ENCODE results near the gene AKAP9.
"Not testable (repeated sequence)": the region's sequence is repeated elsewhere in the genome, so short reads cannot be mapped to it uniquely, and the experiment has no call there.

AKAP9 gene

GRCh38 chr7:91940572-91941341 is at the start of gene AKAP9:
TSS of gene AKAP9 (plus strand) at chr7:91940862. CDS start at chr7:91941100, 238 bp downstream.
- peak; percentile 49 to 61 for DNase-seq

- DNase-seq = no peak
Measured at GRCh38 chr7:91892099-91892705, 48.5 kb upstream of the AKAP9 start.

- DNase-seq = no peak
Measured at GRCh38 chr7:91892821-91893340, 47.8 kb upstream of the AKAP9 start.

DNA sequence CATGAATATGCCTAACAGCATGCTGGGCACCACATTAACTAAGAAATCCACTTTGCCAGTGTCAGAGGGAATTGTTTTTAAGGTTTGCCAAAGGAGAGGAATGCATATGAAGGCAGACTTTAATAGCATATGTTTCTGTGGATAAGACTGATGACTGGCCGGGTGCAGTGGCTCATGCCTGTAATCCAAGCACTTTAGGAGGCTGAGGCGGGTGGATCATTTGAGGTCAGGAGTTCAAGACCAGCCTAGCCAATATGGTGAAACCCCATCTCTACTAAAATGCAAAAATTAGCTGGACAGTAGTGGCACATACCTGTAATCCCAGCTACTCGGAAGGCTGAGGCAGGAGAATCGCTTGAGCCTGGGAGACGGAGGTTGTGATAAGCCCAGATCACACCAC is 47.0 kb upstream of the AKAP9 start:
- not testable (repeated sequence) for DNase-seq

GRCh38 chr7:91894781-91895480 is 45.7 kb upstream of the AKAP9 start:
- no peak for DNase-seq

DNA sequence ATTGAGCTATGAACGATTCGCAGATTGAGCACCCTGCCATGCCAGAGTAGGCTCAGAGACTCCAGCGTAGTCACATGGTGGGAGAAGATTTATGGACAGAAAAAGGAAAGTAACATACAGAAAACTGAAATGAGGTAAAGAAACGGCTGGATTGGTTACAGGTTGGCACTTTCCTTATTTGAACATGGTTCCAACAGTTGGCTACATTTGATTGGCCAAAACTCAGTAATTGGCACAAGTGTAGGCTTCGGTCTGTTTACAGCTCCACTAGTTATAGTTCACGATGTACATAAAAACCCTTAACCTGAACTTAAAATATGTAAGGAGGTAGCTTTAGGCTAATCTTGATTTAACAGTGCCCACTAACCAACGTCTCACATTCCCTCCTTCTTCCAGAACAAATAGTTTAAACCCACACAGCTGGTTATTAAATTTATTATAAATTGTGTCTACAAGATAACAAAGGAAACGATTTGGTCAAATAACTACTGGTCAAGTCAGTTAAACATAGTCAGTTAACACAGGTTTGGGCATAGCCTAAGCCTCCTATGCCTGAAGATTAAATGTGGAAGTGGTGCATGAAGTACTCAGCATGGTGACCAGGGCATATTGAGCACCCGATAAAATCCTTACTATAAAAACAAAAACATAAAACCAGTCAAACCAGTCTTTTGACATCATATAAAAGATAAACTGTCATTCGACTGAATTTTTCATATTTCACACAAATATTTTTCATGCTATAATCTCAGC is 42.2 kb upstream of the AKAP9 start:
- no peak for DNase-seq

- no peak for DNase-seq
Measured at GRCh38 chr7:91899563-91899962, 41.1 kb upstream of the AKAP9 start.

DNA sequence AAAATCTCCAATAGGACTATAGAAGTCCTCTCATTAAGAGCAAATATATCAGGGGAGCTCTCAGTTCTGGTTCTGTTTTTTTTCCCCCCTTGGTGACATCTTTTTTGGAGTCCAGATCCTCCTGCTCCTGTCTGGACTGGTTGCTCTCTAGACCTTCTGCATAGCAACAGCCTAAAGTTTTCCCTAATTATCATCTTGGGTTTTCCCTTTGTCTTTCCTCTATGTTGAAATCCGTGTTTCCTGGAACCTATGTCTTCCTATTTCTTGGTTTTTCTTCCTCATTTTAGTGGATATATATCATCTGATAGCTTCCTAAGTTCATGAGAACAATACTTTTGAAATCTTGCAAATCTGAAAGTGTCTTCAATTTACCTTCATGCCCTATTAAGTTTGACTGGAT is 30.5 kb upstream of the AKAP9 start:
- no peak for DNase-seq

DNA sequence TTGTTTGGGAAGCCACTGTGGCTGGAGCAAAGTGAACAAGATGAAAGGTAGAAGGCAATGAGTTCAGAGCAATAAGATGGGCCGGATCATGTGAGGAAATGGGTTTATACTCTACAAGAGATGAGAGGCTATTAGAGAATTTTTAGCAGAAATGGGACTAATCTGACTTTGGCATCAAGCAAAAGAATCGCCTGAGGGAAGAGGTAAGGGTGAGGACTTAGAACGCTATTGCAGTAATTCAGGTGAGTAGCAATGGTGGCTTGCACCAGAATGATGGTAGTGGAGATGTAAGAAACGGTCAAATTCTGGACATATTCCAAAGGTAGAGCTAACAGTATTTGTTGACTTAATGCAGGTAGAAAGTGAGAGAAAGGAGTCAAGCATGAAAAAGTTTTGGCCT is 29.5 kb upstream of the AKAP9 start:
- no peak for DNase-seq

DNA sequence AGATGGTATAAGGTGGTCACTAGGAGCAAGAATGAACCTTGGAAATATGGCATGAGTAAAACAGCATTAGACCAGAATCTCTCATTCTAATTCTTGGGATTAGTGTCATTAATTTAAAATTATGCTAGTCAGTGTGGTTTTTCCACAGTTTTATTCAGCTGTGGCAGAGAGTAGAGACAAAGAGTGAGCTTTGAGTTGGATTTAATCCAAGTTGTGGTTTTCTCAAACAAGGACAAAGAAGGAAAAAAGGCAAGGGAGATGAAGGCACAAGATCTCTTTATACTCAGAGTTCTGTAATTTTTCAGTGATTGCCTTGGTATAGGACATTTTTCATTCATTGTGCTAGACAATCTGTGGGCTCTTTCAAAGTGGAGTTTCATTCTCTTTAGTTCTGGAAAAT is 28.2 kb upstream of the AKAP9 start:
- no peak for DNase-seq

DNA sequence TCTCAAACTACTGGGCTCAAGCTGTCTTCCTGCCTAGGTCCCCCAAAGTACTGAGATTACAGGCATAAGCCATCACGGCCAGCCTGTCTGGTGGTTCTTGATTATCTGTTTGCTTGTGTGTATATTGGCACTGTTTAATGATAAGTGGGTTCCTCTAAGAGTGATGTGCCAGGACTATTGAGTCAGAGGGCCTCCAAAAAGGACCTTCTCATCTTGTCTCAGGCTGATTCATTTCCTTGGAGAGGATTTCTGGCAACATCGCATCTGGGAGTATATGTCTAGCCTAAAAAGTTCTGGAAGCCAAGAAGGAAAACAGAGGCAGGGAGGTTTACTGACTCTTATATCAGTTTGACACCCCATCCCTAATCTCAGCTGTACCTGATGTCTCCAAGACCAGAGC is 27.1 kb upstream of the AKAP9 start:
- DNase-seq = no peak

- DNase-seq = no peak
Measured at GRCh38 chr7:91915401-91916050, 25.1 kb upstream of the AKAP9 start.

GRCh38 chr7:91916051-91916440 is 24.6 kb upstream of the AKAP9 start:
- DNase-seq = no peak

- DNase-seq = no peak
Measured at GRCh38 chr7:91918356-91918755, 22.3 kb upstream of the AKAP9 start.

GRCh38 chr7:91922857-91923256 is 17.8 kb upstream of the AKAP9 start:
- DNase-seq = no peak

- no peak for DNase-seq
Measured at GRCh38 chr7:91927912-91928311, 12.8 kb upstream of the AKAP9 start.

DNA sequence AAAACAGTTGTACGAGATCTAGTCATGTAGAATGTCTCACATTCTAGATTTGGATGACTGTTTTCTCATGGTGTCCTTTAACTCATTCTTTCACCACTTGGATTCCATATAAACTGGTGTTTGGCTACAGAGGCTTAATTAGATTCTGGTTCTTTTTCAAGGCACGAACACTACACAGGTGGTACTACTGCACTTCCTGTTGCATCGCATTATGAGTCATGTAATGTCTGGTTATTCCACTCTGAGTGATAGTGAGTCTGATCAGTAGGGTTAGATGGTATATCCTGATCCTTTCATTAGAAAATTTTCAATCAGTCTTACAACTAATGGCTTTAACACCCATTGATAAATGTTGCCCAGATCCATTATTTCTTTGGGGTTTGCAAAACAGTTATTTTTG is 11.2 kb upstream of the AKAP9 start:
- no peak for DNase-seq

DNA sequence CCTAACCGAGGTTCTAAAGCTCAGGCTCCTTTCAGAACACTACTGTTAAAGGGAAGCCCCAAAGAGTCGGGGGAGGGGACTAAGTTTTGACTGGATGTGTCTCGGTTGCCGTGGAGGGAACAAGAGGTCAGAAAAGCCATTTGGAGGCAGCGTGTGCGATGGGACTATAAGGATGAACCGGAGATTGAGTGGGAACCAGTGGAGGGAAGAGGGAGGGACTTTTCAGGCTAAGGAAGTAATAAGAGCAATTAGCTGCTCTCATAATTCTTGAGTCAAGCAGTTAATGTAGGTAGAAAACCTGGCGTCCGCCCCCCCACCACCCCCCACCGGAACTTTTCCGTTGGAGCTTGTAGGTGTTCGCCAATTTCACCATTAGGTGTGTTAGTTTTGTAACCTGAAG is 491 bp upstream of the AKAP9 start:
- DNase-seq = peak in 1 of 2 donors; percentile 17

GRCh38 chr7:91941450-91941849 is 788 bp downstream of the AKAP9 start:
- DNase-seq = peak in 1 of 2 donors; percentile 21

DNA sequence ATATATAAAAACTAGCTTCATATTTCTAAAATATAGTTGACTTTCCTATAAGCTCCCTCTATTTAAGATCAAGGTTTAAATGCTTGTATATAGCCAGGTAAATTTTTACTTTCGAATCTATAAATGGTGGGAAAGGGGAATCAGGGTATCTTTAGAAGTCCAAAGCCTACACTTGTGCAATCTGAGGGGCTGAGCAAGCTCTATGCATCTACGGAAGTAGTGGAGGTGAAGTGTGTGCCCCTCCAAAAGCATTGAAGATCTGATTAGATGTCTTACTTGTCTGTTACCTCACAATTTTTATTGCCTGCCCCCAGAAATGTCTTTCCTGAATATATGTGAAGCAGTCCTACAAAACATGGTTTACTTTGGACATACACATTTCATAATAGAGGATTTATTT is 1.6 kb downstream of the AKAP9 start:
- DNase-seq = no peak

GRCh38 chr7:91944970-91945369 is 4.3 kb downstream of the AKAP9 start:
- DNase-seq = not testable (repeated sequence)

GRCh38 chr7:91945476-91945875 is 4.8 kb downstream of the AKAP9 start:
- no peak for DNase-seq

DNA sequence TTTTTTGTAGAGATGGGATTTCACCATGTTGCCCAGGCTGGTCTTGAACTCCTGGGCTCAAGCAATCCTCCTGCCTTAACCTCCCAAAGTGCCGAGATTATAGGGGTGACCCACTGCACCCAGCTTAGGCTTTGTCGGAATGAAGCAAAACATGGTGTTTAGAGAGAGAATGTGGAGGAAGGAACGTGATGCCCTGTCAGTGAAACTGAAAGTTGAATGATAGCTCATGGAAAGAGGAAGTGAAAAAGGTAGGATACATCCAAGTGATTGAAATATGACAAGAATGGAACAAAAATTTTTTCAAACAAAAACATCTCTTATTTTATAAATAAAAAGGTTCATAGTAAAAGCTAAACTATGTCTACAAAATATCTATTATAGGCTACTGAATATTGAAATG is 5.9 kb downstream of the AKAP9 start:
- DNase-seq = peak in 1 of 2 donors; percentile 42
